ENCODE data around the gene GSAP.

The GSAP gene

DNA sequence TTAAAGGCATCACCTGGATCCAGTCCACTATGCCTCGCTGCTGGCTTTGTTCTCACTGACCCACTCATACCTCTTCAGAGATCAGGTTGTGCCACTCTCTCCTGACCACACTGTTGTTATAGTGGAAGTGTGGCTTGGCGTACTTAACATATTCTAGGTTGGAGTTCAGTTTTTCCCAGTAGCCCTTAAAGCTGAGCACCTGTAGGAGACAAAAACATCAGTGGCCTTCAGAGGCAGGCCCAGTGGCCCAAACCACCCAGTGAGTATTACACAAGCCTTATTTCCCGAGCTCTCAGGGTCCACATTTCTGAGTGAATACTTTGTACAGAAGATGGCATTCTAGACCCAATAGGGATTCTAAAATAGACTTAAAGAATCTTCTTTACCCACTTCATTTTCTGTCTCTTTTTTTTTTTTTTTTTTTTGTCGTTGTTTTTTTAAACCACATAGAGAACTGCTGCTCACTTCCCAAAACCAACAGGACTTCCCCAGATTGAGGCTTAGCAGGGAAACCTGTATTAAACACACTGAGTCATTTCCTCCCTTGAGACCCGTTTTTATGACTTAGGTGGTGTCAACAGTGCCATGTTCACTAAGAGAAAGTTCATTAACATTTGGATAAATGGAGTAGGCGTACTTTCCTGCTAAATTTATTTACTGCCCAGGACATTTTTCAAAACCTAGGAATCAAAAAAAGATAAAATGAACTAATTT lies 85.8 kb downstream of the GSAP start:
- TF ChIP-seq, protein P1, sequence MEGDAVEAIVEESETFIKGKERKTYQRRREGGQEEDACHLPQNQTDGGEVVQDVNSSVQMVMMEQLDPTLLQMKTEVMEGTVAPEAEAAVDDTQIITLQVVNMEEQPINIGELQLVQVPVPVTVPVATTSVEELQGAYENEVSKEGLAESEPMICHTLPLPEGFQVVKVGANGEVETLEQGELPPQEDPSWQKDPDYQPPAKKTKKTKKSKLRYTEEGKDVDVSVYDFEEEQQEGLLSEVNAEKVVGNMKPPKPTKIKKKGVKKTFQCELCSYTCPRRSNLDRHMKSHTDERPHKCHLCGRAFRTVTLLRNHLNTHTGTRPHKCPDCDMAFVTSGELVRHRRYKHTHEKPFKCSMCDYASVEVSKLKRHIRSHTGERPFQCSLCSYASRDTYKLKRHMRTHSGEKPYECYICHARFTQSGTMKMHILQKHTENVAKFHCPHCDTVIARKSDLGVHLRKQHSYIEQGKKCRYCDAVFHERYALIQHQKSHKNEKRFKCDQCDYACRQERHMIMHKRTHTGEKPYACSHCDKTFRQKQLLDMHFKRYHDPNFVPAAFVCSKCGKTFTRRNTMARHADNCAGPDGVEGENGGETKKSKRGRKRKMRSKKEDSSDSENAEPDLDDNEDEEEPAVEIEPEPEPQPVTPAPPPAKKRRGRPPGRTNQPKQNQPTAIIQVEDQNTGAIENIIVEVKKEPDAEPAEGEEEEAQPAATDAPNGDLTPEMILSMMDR (conservative IDR thresholded peaks at IDR 0.05; ENCODE audit: low read depth, low read length) = no peak
- H3K4me3 ChIP-seq (ENCODE audit: low read length) = no peak overlapping the region
- DNase-seq (ENCODE audit: low read depth) = no peak

DNA sequence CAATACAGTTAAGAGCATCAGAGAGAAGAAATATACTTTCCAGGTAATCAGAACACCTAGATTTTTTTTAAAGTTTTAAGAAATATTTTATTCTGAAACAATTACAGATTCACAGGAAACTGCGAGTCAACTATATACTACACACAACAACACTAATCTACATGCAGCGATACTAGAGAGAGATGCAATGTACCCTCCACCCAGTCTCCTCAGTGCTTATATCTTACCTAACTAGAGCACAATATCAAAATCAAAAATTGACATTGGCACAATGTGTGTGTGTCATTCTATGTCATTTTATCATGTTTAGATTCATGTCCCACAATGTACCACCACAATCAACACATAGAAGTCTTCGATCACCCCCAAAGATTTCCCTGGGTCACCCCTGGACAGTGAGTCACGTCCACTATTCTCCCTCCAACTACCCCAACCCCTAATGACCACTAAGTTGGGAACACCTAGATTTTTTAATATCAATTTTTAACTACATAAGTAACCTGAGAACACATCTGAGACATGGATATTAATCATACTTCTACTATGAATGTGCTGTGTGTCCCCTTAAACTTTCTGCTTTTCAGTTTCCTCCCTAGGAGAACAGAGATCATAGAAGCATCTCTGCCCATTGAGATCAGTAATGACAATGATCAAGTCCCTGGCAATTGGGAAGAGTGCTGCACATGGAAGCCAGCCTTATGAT lies 86.5 kb downstream of the GSAP start:
- no peak for DNase-seq (ENCODE audit: low read depth)
- TF ChIP-seq, protein P1 (conservative IDR thresholded peaks at IDR 0.05; ENCODE audit: low read depth, low read length) = no peak

DNA sequence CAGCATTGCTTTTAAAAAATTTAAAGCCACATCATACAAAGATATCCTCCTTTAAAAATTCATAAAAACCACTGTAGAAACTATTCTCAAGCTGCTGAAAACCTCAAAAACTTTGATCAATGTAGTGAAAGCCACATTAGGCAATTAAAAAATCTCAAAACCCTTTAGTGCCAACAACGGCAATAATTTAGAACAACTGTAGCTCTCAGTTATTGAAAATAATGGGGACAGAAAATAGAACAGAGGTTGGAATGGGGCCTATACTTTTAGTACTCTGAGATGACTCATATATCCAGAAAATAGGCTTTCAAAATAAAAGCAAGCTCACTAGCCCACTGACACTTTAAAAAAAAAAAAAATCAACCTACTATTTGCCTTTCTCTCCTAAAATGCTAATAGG lies 87.5 kb downstream of the GSAP start:
- DNase-seq (ENCODE audit: low read depth) = no peak
- H3K4me3 ChIP-seq (ENCODE audit: low read length) = no peak overlapping the region
- TF ChIP-seq, protein P1 (conservative IDR thresholded peaks at IDR 0.05; ENCODE audit: low read depth, low read length) = no peak

More for the DNA sequence above, 86.5 kb downstream of the GSAP start:
- no peak overlapping the region for H3K4me3 ChIP-seq (ENCODE audit: low read length)

DNA sequence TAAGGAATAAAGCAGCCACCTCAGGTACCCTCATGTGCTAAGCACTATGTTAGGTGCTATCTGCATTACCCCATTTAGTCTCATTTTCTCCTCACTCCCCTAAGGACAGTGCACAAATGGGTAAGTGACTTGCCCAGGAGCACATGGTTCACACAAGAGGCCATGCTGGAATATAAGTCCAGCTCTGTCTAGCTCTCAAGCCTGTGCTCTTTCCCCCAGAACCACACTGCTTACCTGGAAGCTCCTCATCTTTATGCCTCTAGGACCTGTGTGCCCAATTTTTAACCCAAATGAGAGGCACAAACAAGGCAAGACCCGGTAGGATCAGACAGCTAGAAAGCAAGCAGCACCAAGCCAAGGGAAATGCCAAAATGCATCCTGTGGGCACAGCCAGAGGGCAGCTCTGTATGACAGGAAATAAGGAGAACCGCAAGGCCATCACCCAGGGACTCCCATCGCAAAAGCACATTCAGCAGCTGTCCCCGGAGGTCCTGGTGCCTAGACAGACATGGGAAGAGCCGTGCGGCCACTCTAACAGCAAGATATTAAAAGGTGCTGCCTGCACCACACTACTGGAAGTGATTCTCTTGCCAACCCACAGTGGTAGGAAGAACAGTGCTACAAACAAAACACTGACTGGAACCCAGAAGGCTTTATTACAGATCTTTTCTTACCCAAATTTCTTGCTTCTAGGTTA lies 88.1 kb downstream of the GSAP start:
- DNase-seq (ENCODE audit: low read depth) = no peak
- H3K4me3 ChIP-seq (ENCODE audit: low read length) = no peak overlapping the region
- TF ChIP-seq, protein P1 (conservative IDR thresholded peaks at IDR 0.05; ENCODE audit: low read depth, low read length) = no peak

DNA sequence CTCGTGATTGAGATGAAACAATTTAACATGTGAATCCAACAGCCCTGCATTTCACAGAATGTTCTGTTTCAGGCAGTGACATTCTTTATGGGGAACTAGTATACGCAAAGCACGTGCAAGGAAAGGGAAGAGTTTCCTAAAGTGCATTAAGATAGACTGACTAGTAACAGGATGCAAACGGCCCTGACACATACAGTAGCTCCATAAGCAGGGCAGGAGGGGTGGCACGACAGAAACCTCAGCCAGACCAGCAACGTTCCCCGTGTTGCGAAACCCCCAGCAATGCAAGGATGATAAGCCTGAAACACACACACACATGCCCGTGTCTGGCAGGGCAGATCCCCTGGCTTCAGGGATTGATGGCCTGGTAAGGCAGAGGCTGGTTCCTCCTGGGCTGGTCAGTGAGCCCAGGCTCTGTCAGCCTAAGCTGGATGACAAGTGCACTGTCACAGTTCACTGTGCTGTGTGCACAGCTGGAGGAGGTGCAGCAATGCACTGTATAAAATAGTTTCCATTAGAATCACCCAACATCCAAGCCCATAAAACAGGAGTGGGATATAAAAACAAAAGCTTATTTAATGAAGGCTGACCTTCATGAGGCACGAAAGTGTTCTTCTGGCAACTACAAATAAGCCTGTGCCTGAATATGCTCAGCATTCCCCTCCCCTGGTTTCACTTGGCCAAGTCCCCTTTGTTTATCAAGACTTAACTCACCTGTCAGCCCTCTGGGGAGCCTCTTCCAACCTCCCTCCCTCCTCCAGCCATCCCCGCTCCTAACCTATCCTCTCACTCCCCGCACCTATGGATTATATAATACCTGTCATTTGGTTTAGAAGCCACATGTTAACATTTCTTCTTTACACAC lies 88.8 kb downstream of the GSAP start:
- no peak for DNase-seq (ENCODE audit: low read depth)
- H3K4me3 ChIP-seq (ENCODE audit: low read length) = no peak overlapping the region
- TF ChIP-seq, protein P1 (conservative IDR thresholded peaks at IDR 0.05; ENCODE audit: low read depth, low read length) = no peak

DNA sequence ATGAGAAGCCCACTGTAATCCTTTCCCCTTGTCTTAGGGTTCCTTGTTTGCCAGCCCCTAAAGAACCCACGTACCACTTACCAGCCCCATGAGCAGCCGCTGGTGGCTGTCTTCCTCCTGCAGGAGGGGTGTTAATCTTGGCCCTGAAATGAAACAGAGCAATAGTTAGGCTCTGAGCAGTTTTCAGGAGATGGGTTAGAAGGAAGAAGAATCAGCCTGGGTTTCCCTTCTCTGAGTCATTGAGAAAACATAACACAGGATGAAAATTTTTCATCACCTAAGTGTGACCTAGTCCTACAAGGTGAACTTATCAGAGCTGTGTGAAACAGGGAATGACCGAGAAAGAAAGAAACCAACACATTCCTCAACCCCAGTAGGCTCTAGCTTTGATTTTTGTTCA lies 90.0 kb downstream of the GSAP start:
- TF ChIP-seq, protein P1 (conservative IDR thresholded peaks at IDR 0.05; ENCODE audit: low read depth, low read length) = no peak
- H3K4me3 ChIP-seq (ENCODE audit: low read length) = no peak overlapping the region
- DNase-seq (ENCODE audit: low read depth) = no peak

Measured in retinal pigment epithelial cell (primary cell).